ENCODE measurements around the gene SYNDIG1. TPM values are rescaled to one million over a fixed set of nuclear protein-coding genes. Genes with fewer than 3 reads are reported as not detected.

Gene SYNDIG1
- total RNA-seq, 1 experiment from 2014 or later = not detected

- no peak for TF ChIP-seq CTCF (IDR thresholded peaks at IDR 0.05; ENCODE audit: insufficient read depth in 1 of 2, low read depth in 1 of 2, low read length in 1 of 2, severe bottlenecking in 1 of 2, unreplicated experiment in 1 of 2)
- Histone ChIP-seq H3K27me3 (replicated peaks; ENCODE audit: control insufficient read depth, insufficient read depth, low read length) (no peaks in the 10 kb centered on the region), H3K4me1 (peaks cover 3% of the 10 kb centered on the region; the same call in 1 of the 2 replicates), H3K36me3 (ENCODE audit: control insufficient read depth, insufficient read depth, low read length) (no peaks in the 10 kb centered on the region), H3K4me3 (ENCODE audit: low read depth, low read length) (no peak overlapping the region), H3K9me3 (no peaks in the 10 kb centered on the region)
- Mint-ChIP-seq H3K4me1 (ENCODE audit: low read depth, unreplicated experiment) (no peaks in the 10 kb centered on the region), H3K9me3 (ENCODE audit: unreplicated experiment) (no peaks in the 10 kb centered on the region), H3K4me3 (ENCODE audit: unreplicated experiment) (no peak overlapping the region), H3K36me3 (ENCODE audit: insufficient read depth, unreplicated experiment) (no peaks in the 10 kb centered on the region), H3K27ac (ENCODE audit: unreplicated experiment) (no peak overlapping the region), H3K27me3 (ENCODE audit: insufficient read depth, unreplicated experiment) (peaks cover 12% of the 10 kb centered on the region)
- CTCF ChIA-PET = no interaction called here
- no peak for DNase-seq
- POLR2A ChIA-PET = no interaction called here
- BruUV-seq (replicated peaks) = no TSS peak
- intact Hi-C loops (cut with micrococcal nuclease; ENCODE audit: unreplicated experiment) = no loop called here
These were observed 33.3 kb upstream of the SYNDIG1 start for GRCh38 chr20:24436160-24436559.

GRCh38 chr20:24437196-24438082 lies 32.0 kb upstream of the SYNDIG1 start:
- no peak overlapping the region for H3K4me3 Mint-ChIP-seq (ENCODE audit: unreplicated experiment)
- Histone ChIP-seq H3K27me3 (replicated peaks; ENCODE audit: control insufficient read depth, insufficient read depth, low read length) (no peaks in the 10 kb centered on the region), H3K36me3 (ENCODE audit: control insufficient read depth, insufficient read depth, low read length) (no peaks in the 10 kb centered on the region), H3K4me3 (ENCODE audit: low read depth, low read length) (no peak overlapping the region), H3K9me3 (no peaks in the 10 kb centered on the region), H3K4me1 (peaks cover under 1% of the 10 kb centered on the region; the same call in 1 of the 2 replicates)
- no peak for TF ChIP-seq CTCF (IDR thresholded peaks at IDR 0.05; ENCODE audit: insufficient read depth in 1 of 2, low read depth in 1 of 2, low read length in 1 of 2, severe bottlenecking in 1 of 2, unreplicated experiment in 1 of 2)
- CTCF ChIA-PET = no interaction called here
- no TSS peak for BruUV-seq (replicated peaks)
- POLR2A ChIA-PET = no interaction called here
- no peaks in the 10 kb centered on the region for H3K9me3 Mint-ChIP-seq (ENCODE audit: unreplicated experiment)
- H3K27me3 Mint-ChIP-seq (ENCODE audit: insufficient read depth, unreplicated experiment) = peaks cover 10% of the 10 kb centered on the region
- intact Hi-C loops (cut with micrococcal nuclease; ENCODE audit: unreplicated experiment) = no loop called here
- no peak overlapping the region for H3K27ac Mint-ChIP-seq (ENCODE audit: unreplicated experiment)
- no peaks in the 10 kb centered on the region for H3K4me1 Mint-ChIP-seq (ENCODE audit: low read depth, unreplicated experiment)
- DNase-seq = peak in 1 of 2 experiments; percentile 15
- H3K36me3 Mint-ChIP-seq (ENCODE audit: insufficient read depth, unreplicated experiment) = no peaks in the 10 kb centered on the region

GRCh38 chr20:24438331-24438730 lies 31.1 kb upstream of the SYNDIG1 start:
- ChIA-PET POLR2A (no interaction called here), CTCF (no interaction called here)
- Mint-ChIP-seq H3K9me3 (ENCODE audit: unreplicated experiment) (no peaks in the 10 kb centered on the region), H3K4me1 (ENCODE audit: low read depth, unreplicated experiment) (no peaks in the 10 kb centered on the region), H3K36me3 (ENCODE audit: insufficient read depth, unreplicated experiment) (no peaks in the 10 kb centered on the region), H3K4me3 (ENCODE audit: unreplicated experiment) (no peak overlapping the region), H3K27me3 (ENCODE audit: insufficient read depth, unreplicated experiment) (peaks cover 8% of the 10 kb centered on the region), H3K27ac (ENCODE audit: unreplicated experiment) (no peak overlapping the region)
- TF ChIP-seq CTCF (IDR thresholded peaks at IDR 0.05; ENCODE audit: insufficient read depth in 1 of 2, low read depth in 1 of 2, low read length in 1 of 2, severe bottlenecking in 1 of 2, unreplicated experiment in 1 of 2) = no peak
- Histone ChIP-seq H3K27me3 (replicated peaks; ENCODE audit: control insufficient read depth, insufficient read depth, low read length) (no peaks in the 10 kb centered on the region), H3K36me3 (ENCODE audit: control insufficient read depth, insufficient read depth, low read length) (no peaks in the 10 kb centered on the region), H3K9me3 (no peaks in the 10 kb centered on the region), H3K4me1 (no peaks in the 10 kb centered on the region), H3K4me3 (ENCODE audit: low read depth, low read length) (no peak overlapping the region)
- BruUV-seq (replicated peaks) = no TSS peak
- DNase-seq = no peak
- intact Hi-C loops (cut with micrococcal nuclease; ENCODE audit: unreplicated experiment) = no loop called here
